ENCODE measurements around the gene ALG9. TPM values are rescaled to one million over a fixed set of nuclear protein-coding genes. Genes with fewer than 3 reads are reported as not detected.

The ALG9 gene
- total RNA-seq, 1 experiment from 2014 or later = 27.8 TPM

DNA sequence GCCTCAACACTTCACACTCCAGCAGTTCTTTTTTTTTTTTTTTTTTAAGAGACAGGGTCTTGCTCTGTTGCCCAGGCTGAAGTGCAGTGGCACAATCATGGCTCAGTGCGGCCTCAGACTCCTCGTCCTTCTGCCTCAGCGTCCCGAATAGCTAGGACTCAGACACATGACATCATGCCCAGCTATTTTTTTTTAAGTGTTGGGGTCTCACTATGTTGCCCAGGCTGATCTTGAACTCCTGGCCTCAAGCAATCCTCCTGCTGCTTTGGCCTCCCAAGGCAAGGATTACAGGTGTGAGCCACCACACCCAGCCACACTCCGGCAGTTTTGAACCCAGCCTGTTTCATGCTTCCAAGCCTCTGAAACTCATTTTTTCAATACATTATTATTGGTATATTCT is 108.9 kb downstream of the ALG9 start:
- Histone ChIP-seq H2AFZ (no peak overlapping the region), H3K4me3 (no peak overlapping the region), H3K36me3 (ENCODE audit: low read depth) (peaks cover 52% of the 10 kb centered on the region), H3K4me1 (replicated peaks; ENCODE audit: insufficient read depth) (peaks cover 23% of the 10 kb centered on the region), H3F3A (ENCODE audit: insufficient read depth, low read depth) (peaks cover 12% of the 10 kb centered on the region), H3K9me2 (ENCODE audit: insufficient read depth) (no peaks in the 10 kb centered on the region), H3K27ac (no peak overlapping the region), H3K4me2 (no peak overlapping the region), H3K27me3 (ENCODE audit: insufficient read depth, low read depth) (no peaks in the 10 kb centered on the region), H4K20me1 (ENCODE audit: insufficient read depth) (0 out of 2 replicates have a peak, but pooled peaks cover 8% of the 10 kb centered on the region), H3K79me2 (ENCODE audit: low read depth) (peaks cover 38% of the 10 kb centered on the region), H3K9me3 (ENCODE audit: insufficient read depth, low read depth) (no peaks in the 10 kb centered on the region)
- TF ChIP-seq, protein P1, sequence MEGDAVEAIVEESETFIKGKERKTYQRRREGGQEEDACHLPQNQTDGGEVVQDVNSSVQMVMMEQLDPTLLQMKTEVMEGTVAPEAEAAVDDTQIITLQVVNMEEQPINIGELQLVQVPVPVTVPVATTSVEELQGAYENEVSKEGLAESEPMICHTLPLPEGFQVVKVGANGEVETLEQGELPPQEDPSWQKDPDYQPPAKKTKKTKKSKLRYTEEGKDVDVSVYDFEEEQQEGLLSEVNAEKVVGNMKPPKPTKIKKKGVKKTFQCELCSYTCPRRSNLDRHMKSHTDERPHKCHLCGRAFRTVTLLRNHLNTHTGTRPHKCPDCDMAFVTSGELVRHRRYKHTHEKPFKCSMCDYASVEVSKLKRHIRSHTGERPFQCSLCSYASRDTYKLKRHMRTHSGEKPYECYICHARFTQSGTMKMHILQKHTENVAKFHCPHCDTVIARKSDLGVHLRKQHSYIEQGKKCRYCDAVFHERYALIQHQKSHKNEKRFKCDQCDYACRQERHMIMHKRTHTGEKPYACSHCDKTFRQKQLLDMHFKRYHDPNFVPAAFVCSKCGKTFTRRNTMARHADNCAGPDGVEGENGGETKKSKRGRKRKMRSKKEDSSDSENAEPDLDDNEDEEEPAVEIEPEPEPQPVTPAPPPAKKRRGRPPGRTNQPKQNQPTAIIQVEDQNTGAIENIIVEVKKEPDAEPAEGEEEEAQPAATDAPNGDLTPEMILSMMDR (conservative IDR thresholded peaks at IDR 0.05) = no peak
- no peak for TF ChIP-seq EZH2 (IDR thresholded peaks at IDR 0.05; ENCODE audit: low read depth)
- CTCF ChIA-PET = no interaction called here
- POLR2A ChIA-PET (ENCODE audit: unreplicated experiment) = no interaction called here
- BruUV-seq (replicated peaks) = no TSS peak
- no peak for DNase-seq
- intact Hi-C loops (cut with micrococcal nuclease; ENCODE audit: unreplicated experiment) = no loop called here

DNA sequence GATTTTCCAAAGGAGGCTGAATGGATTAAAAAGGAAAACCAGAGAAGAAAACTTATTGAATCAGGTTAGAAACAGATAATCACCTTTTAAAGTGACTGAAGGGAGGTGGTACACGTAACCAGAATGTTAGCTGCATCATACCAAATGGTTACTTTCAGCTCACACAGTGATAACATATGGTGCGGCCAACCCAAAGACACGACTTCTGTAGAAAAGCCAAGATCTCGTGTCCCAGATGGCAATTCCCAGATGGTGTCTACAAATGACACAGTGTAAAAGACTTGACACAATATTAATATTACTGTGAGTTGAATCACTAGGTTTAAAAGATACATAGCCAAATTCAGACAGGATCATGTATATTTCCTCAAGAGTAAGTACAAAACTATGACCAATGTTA is 110.3 kb downstream of the ALG9 start:
- H3K27me3 ChIP-seq (ENCODE audit: insufficient read depth, low read depth) = no peaks in the 10 kb centered on the region
- BruUV-seq (replicated peaks) = no TSS peak
- peaks cover 56% of the 10 kb centered on the region for H3K36me3 ChIP-seq (ENCODE audit: low read depth)
- H4K20me1 ChIP-seq (ENCODE audit: insufficient read depth) = 0 out of 2 replicates have a peak, but pooled peaks cover 8% of the 10 kb centered on the region
- H3K4me1 ChIP-seq (replicated peaks; ENCODE audit: insufficient read depth) = peaks cover 16% of the 10 kb centered on the region
- no peaks in the 10 kb centered on the region for H3F3A ChIP-seq (ENCODE audit: insufficient read depth, low read depth)
- no peak overlapping the region for H3K4me2 ChIP-seq
- ChIA-PET CTCF (no interaction called here), POLR2A (ENCODE audit: unreplicated experiment) (no interaction called here)
- no peaks in the 10 kb centered on the region for H3K9me2 ChIP-seq (ENCODE audit: insufficient read depth)
- no peak overlapping the region for H3K4me3 ChIP-seq
- intact Hi-C loops (cut with micrococcal nuclease; ENCODE audit: unreplicated experiment) = no loop called here
- peaks cover 37% of the 10 kb centered on the region for H3K79me2 ChIP-seq (ENCODE audit: low read depth)
- no peak for TF ChIP-seq EZH2 (IDR thresholded peaks at IDR 0.05; ENCODE audit: low read depth)
- TF ChIP-seq, protein P1 (conservative IDR thresholded peaks at IDR 0.05) = no peak
- DNase-seq = no peak
- H2AFZ ChIP-seq = no peak overlapping the region
- no peak overlapping the region for H3K27ac ChIP-seq
- H3K9me3 ChIP-seq (ENCODE audit: insufficient read depth, low read depth) = no peaks in the 10 kb centered on the region

DNA sequence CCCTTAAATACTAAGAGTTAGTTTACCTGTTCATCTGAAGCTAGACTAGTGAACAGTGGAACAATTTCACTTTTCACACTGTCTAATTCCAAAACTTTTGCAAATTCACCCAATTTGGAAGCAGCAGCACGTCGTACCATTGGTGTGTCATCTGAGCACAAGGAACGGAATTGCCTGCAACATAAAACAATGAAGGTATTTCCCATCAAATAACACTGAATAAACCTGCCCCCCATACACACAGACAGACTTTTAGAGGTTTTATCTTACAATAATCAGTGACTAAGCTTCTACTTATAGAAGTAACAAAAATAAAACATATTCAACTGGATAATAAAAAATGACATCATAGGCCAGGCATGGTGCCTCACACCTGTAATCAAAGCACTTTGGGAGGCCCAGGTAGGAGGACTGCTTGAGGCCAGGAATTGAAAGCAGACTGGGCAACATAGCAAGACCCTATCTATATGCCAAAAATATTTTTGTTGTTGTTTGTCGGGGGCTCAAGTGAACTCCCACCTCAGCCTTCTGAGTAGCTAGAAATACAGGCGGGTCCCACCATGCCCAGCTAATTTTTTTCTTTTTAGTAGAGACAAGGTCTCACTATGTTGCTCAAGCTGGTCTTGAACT is 111.5 kb downstream of the ALG9 start:
- POLR2A ChIA-PET (ENCODE audit: unreplicated experiment) = interaction anchor here (0.5 to 0.7 kb wide), 3 partner anchors 13 to 15 kb away, joined by 4 to 7 read pairs (median 7); no protein-coding TSS in a partner anchor

More for the DNA sequence above, 111.5 kb downstream of the ALG9 start:
- BruUV-seq (replicated peaks) = no TSS peak
- H4K20me1 ChIP-seq (ENCODE audit: insufficient read depth) = 0 out of 2 replicates have a peak, but pooled peaks cover 3% of the 10 kb centered on the region
- no peaks in the 10 kb centered on the region for H3K9me2 ChIP-seq (ENCODE audit: insufficient read depth)
- H2AFZ ChIP-seq = no peak overlapping the region
- no peak overlapping the region for H3K4me2 ChIP-seq
- intact Hi-C loops (cut with micrococcal nuclease; ENCODE audit: unreplicated experiment) = no loop called here
- CTCF ChIA-PET = no interaction called here
- no peaks in the 10 kb centered on the region for H3K27me3 ChIP-seq (ENCODE audit: insufficient read depth, low read depth)
- H3K27ac ChIP-seq = no peak overlapping the region
- TF ChIP-seq, protein P1 (conservative IDR thresholded peaks at IDR 0.05) = no peak
- no peak for TF ChIP-seq EZH2 (IDR thresholded peaks at IDR 0.05; ENCODE audit: low read depth)
- peaks cover 14% of the 10 kb centered on the region for H3K4me1 ChIP-seq (replicated peaks; ENCODE audit: insufficient read depth)
- peaks cover 62% of the 10 kb centered on the region for H3K36me3 ChIP-seq (ENCODE audit: low read depth)
- no peaks in the 10 kb centered on the region for H3K9me3 ChIP-seq (ENCODE audit: insufficient read depth, low read depth)
- no peak for DNase-seq
- no peak overlapping the region for H3K4me3 ChIP-seq
- H3F3A ChIP-seq (ENCODE audit: insufficient read depth, low read depth) = no peaks in the 10 kb centered on the region
- H3K79me2 ChIP-seq (ENCODE audit: low read depth) = peaks cover 26% of the 10 kb centered on the region
